ENCODE data around the gene UBASH3B. TPM values are rescaled to one million over a fixed set of nuclear protein-coding genes. Genes with fewer than 3 reads are reported as not detected.

The UBASH3B gene
- total RNA-seq, 2 experiments from 2014 or later, result 24.5 to 28.6 TPM

GRCh38 chr11:122633219-122633829, 22.2 kb upstream of the UBASH3B start:
- peaks cover 20% of the 10 kb centered on the region for H3K4me1 Mint-ChIP-seq (ENCODE audit: low read depth)
- H3K27me3 Mint-ChIP-seq, result no peaks in the 10 kb centered on the region
- TF ChIP-seq CTCF (IDR thresholded peaks at IDR 0.05), result peak; percentile 68
- ATAC-seq (ENCODE audit: poor library complexity) (peak; percentile 59), DNase-seq (peak in 4 of 14 experiments; percentile 20 to 64 (median 52))
- CTCF ChIA-PET, result interaction anchor here (1.1 to 3.2 kb wide), 4 partner anchors 42 to 148 kb away, joined by 3 to 12 read pairs (median 4); no protein-coding TSS in a partner anchor
- H3K9me3 Mint-ChIP-seq, result no peaks in the 10 kb centered on the region
- no peak overlapping the region for H3K27ac Mint-ChIP-seq
- Histone ChIP-seq H3K4me1 (ENCODE audit: insufficient read depth, low read length) (peaks cover 4% of the 10 kb centered on the region), H3K4me3 (ENCODE audit: low read length) (no peak overlapping the region), H3K9me3 (ENCODE audit: control insufficient read depth in 1 of 2, insufficient read depth in 1 of 2, low read length in 2 of 2) (no peaks in the 10 kb centered on the region), H3K27me3 (ENCODE audit: control insufficient read depth in 1 of 2, insufficient read depth in 2 of 2, low read length in 2 of 2) (no peaks in the 10 kb centered on the region), H3K36me3 (ENCODE audit: insufficient read depth, low read length) (no peaks in the 10 kb centered on the region), H3K27ac (ENCODE audit: low read depth in 1 of 2, low read length in 2 of 2) (no peak overlapping the region)
- intact Hi-C loops (cut with DNase I, micrococcal nuclease), result loop anchor here (1.0 to 5.0 kb wide), 4 partner anchors 121 to 389 kb away; no protein-coding TSS in a partner anchor
- no peak overlapping the region for H3K4me3 Mint-ChIP-seq
- H3K36me3 Mint-ChIP-seq (ENCODE audit: low read depth), result no peaks in the 10 kb centered on the region
- POLR2A ChIA-PET, result no interaction called here

GRCh38 chr11:122634501-122634900, 21.0 kb upstream of the UBASH3B start:
- ChIA-PET POLR2A (no interaction called here), CTCF (interaction anchor here (1.1 to 3.2 kb wide), 3 partner anchors 41 to 147 kb away, joined by 3 to 12 read pairs (median 5); no protein-coding TSS in a partner anchor)
- Histone ChIP-seq H3K27me3 (ENCODE audit: control insufficient read depth in 1 of 2, insufficient read depth in 2 of 2, low read length in 2 of 2) (no peaks in the 10 kb centered on the region), H3K4me3 (ENCODE audit: low read length) (no peak overlapping the region), H3K4me1 (ENCODE audit: insufficient read depth, low read length) (peaks cover 4% of the 10 kb centered on the region), H3K27ac (ENCODE audit: low read depth in 1 of 2, low read length in 2 of 2) (no peak overlapping the region), H3K36me3 (ENCODE audit: insufficient read depth, low read length) (no peaks in the 10 kb centered on the region), H3K9me3 (ENCODE audit: control insufficient read depth in 1 of 2, insufficient read depth in 1 of 2, low read length in 2 of 2) (no peaks in the 10 kb centered on the region)
- no peak for ATAC-seq (ENCODE audit: poor library complexity)
- no peak for TF ChIP-seq CTCF (IDR thresholded peaks at IDR 0.05)
- H3K4me1 Mint-ChIP-seq (ENCODE audit: low read depth), result peaks cover 15% of the 10 kb centered on the region
- intact Hi-C loops (cut with DNase I, micrococcal nuclease), result loop anchor here (1.0 to 5.0 kb wide), 2 partner anchors 120 to 388 kb away; no protein-coding TSS in a partner anchor
- H3K27me3 Mint-ChIP-seq, result no peaks in the 10 kb centered on the region
- no peaks in the 10 kb centered on the region for H3K9me3 Mint-ChIP-seq
- DNase-seq, result no peak
- no peaks in the 10 kb centered on the region for H3K36me3 Mint-ChIP-seq (ENCODE audit: low read depth)
- H3K4me3 Mint-ChIP-seq, result no peak overlapping the region
- H3K27ac Mint-ChIP-seq, result no peak overlapping the region

GRCh38 chr11:122637541-122637940, 18.0 kb upstream of the UBASH3B start:
- no peak overlapping the region for H3K27ac ChIP-seq (ENCODE audit: low read depth in 1 of 2, low read length in 2 of 2)
- Mint-ChIP-seq H3K36me3 (ENCODE audit: low read depth) (no peaks in the 10 kb centered on the region), H3K4me1 (ENCODE audit: low read depth) (peaks cover 10% of the 10 kb centered on the region), H3K9me3 (no peaks in the 10 kb centered on the region), H3K27ac (no peak overlapping the region), H3K4me3 (no peak overlapping the region), H3K27me3 (no peaks in the 10 kb centered on the region)
- ATAC-seq (ENCODE audit: poor library complexity) (peak; percentile 88), DNase-seq (peak in 5 of 14 experiments; percentile 13 to 53 (median 33))
- CTCF ChIA-PET, result no interaction called here
- H3K27me3 ChIP-seq (ENCODE audit: control insufficient read depth in 1 of 2, insufficient read depth in 2 of 2, low read length in 2 of 2), result no peaks in the 10 kb centered on the region
- POLR2A ChIA-PET, result no interaction called here
- peaks cover 4% of the 10 kb centered on the region for H3K4me1 ChIP-seq (ENCODE audit: insufficient read depth, low read length)
- no peak overlapping the region for H3K4me3 ChIP-seq (ENCODE audit: low read length)
- no peak for TF ChIP-seq CTCF (IDR thresholded peaks at IDR 0.05)
- no peaks in the 10 kb centered on the region for H3K36me3 ChIP-seq (ENCODE audit: insufficient read depth, low read length)
- intact Hi-C loops (cut with DNase I, micrococcal nuclease), result no loop called here
- H3K9me3 ChIP-seq (ENCODE audit: control insufficient read depth in 1 of 2, insufficient read depth in 1 of 2, low read length in 2 of 2), result no peaks in the 10 kb centered on the region

All from CD4-positive, alpha-beta T cell (primary cell).